H1 (cell line): ENCODE data around the gene CDYL2. TPM values are rescaled to one million over a fixed set of nuclear protein-coding genes. Genes with fewer than 3 reads are reported as not detected.

Source experiments
- ATF3 ChIP-seq: IDR thresholded peaks from 2 replicates; pipeline ENCODE4 v1.6.1; 2011; ENCODE audit warnings: low read depth, mild to moderate bottlenecking, low read length; ENCODE audit not compliant: insufficient read depth
- BRCA1 ChIP-seq: IDR thresholded peaks from 2 replicates; pipeline ENCODE4 v1.6.1; 2012; ENCODE audit warnings: low read depth, low read length, improper control_type of control experiment
- CHD2 ChIP-seq: IDR thresholded peaks from 2 replicates; pipeline ENCODE4 v1.6.1; 2012; ENCODE audit warnings: low read length, improper control_type of control experiment
- GABPA ChIP-seq: IDR thresholded peaks from 2 replicates; pipeline ENCODE4 v1.6.1; 2011; ENCODE audit warnings: mild to moderate bottlenecking, low read length, moderate library complexity, borderline replicate concordance; ENCODE audit not compliant: insufficient read depth
- SIN3A ChIP-seq, 2 experiments: IDR thresholded peaks in 1 of 2; conservative IDR thresholded peaks in 1 of 2; 2 replicates each; pipeline ENCODE4 v1.6.1; 2011 to 2012; ENCODE audit warnings: low read length in 2 of 2, improper control_type of control experiment in 1 of 2, low read depth in 1 of 2, mild to moderate bottlenecking in 1 of 2
- TAF1 ChIP-seq: IDR thresholded peaks from 2 replicates; pipeline ENCODE4 v1.6.1; 2011; ENCODE audit warnings: mild to moderate bottlenecking, low read depth, low read length
- YY1 ChIP-seq: IDR thresholded peaks from 2 replicates; pipeline ENCODE4 v1.6.1; 2011; ENCODE audit warnings: low read depth, mild to moderate bottlenecking, low read length
- polyA plus RNA-seq, 7 experiments: library from polyadenylated mRNA; depleted of rRNA in 3 of 7; stranded (reverse) in 5 of 7; unstranded in 2 of 7; fragments of >200 nt in 5 of 7; fragments of 200-250 nt in 2 of 7; gene quantifications; 1 replicate in 5 of 7; 2 replicates in 1 of 7; 4 replicates in 1 of 7; pipeline versions ENCODE4 v1.2.1 to v1.2.3, GENCODE V29; 2011 to 2013; ENCODE audit warnings: missing spikeins in 2 of 7, mixed read lengths in 2 of 7
- total RNA-seq: library from RNA; stranded (reverse); fragmentation: NEBNext Ultra II Directional; extraction: Animal tissue kit (Norgen Biotek cat#: 25700); gene quantifications from 2 replicates; pipeline ENCODE4 v1.2.1, GENCODE V29; 2021

CDYL2 gene
- total and polyA plus RNA-seq, 2 of the 8 experiments (the other 6 are each of a cell fraction or from before 2014, with no cell fraction given) = 0.33 to 5.3 TPM

DNA sequence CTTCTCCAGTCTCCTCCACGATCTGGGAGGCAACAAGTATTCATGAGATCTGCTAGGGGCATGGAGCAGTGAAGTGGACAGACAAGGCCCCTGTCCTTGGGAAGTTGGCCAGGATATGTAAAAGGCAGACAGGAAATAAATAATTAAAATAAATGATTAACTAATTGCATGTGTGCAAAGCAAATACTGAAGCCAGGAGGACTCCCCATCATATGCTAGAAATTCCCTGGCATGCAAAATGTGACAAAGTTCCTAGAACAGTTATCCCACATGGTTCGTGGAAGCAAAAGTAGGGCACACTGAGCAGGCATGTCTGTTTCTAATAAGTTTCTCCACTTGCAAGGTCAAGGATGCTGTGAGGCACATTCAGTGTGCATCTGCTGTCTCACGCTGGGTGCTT lies 86.8 kb downstream of the CDYL2 start (continued):
- TF ChIP-seq BRCA1 = no peak
- TF ChIP-seq SIN3A (conservative IDR thresholded peaks at IDR 0.05 in 1 of 2, IDR thresholded peaks at IDR 0.05 in 1 of 2; ENCODE audit: low read depth in 1 of 2, low read length in 2 of 2) = no peak
- no peak for TF ChIP-seq YY1
- no peak for TF ChIP-seq ATF3
- TF ChIP-seq CHD2 = no peak
- no peak for TF ChIP-seq TAF1
- TF ChIP-seq GABPA = no peak
